Vagina (tissue), 2 donors: ENCODE measurements around the gene GPRASP1.
"Not testable (repeated sequence)": the region's sequence is repeated elsewhere in the genome, so short reads cannot be mapped to it uniquely, and the experiment has no call there.

Source experiments
- POLR2A ChIP-seq, 2 donors: fragments of 450-650 bp; IDR thresholded peaks; one replicate each; pipeline ENCODE4 v1.6.1; 2017; ENCODE audit warnings: antibody characterized with exemption in 2 of 2, mild to moderate bottlenecking in 2 of 2, moderate library complexity in 2 of 2
- TF ChIP-seq, protein P1 (sequence below), 3 experiments: fragments of 450-650 bp in 2 of 3; fragments of 200-600 bp in 1 of 3; sonication (generic) in 1 of 3; IDR thresholded peaks; one replicate each; pipeline ENCODE4 v1.5.1; 2017 to 2019; ENCODE audit warnings: antibody characterized with exemption in 3 of 3, mild to moderate bottlenecking in 2 of 3, moderate library complexity in 2 of 3

- TF ChIP-seq, protein P1, sequence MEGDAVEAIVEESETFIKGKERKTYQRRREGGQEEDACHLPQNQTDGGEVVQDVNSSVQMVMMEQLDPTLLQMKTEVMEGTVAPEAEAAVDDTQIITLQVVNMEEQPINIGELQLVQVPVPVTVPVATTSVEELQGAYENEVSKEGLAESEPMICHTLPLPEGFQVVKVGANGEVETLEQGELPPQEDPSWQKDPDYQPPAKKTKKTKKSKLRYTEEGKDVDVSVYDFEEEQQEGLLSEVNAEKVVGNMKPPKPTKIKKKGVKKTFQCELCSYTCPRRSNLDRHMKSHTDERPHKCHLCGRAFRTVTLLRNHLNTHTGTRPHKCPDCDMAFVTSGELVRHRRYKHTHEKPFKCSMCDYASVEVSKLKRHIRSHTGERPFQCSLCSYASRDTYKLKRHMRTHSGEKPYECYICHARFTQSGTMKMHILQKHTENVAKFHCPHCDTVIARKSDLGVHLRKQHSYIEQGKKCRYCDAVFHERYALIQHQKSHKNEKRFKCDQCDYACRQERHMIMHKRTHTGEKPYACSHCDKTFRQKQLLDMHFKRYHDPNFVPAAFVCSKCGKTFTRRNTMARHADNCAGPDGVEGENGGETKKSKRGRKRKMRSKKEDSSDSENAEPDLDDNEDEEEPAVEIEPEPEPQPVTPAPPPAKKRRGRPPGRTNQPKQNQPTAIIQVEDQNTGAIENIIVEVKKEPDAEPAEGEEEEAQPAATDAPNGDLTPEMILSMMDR (IDR thresholded peaks at IDR 0.05), result not testable (repeated sequence)
- not testable (repeated sequence) for TF ChIP-seq POLR2A (IDR thresholded peaks at IDR 0.05)
Measured at GRCh38 chrX:102667034-102667433, 15.8 kb downstream of the GPRASP1 start.
